Loucy (cell line): ENCODE measurements around the gene ZC3HAV1L.

Source experiments
- H2AFZ ChIP-seq: fragments of 200-600 bp; sonication (generic); 2 replicates; pipeline ENCODE4 v1.6.0; 2016; ENCODE audit warnings: antibody characterized with exemption, mild to moderate bottlenecking, low read length, moderate library complexity
- H3F3A ChIP-seq: fragments of 200-600 bp; 2 replicates; pipeline ENCODE4 v1.6.0; 2016; ENCODE audit warnings: antibody characterized with exemption, low read depth, mild to moderate bottlenecking
- H3K27me3 ChIP-seq: fragments of 200-600 bp; sonication (generic); 2 replicates; pipeline ENCODE4 v1.6.1; 2014; ENCODE audit warnings: low read length, mild to moderate bottlenecking; ENCODE audit not compliant: insufficient read depth, poor library complexity, severe bottlenecking
- H3K36me3 ChIP-seq: fragments of 200-600 bp; sonication (generic); 2 replicates; pipeline ENCODE4 v1.6.1; 2016; ENCODE audit warnings: low read length; ENCODE audit not compliant: insufficient read depth
- H3K4me1 ChIP-seq: fragments of 200-600 bp; sonication (generic); 2 replicates; pipeline ENCODE4 v1.5.1; 2014; ENCODE audit warnings: low read length, mild to moderate bottlenecking; ENCODE audit not compliant: insufficient read depth, poor library complexity, severe bottlenecking
- H3K4me2 ChIP-seq: fragments of 200-600 bp; sonication (generic); 2 replicates; pipeline ENCODE4 v1.6.0; 2014; ENCODE audit warnings: antibody characterized with exemption, low read length, low read depth, mild to moderate bottlenecking; ENCODE audit not compliant: poor library complexity, severe bottlenecking
- H3K4me3 ChIP-seq: fragments of 200-600 bp; sonication (generic); 2 replicates; pipeline ENCODE4 v1.5.1; 2014; ENCODE audit warnings: low read length, mild to moderate bottlenecking, mixed read lengths; ENCODE audit not compliant: poor library complexity, severe bottlenecking
- H3K79me2 ChIP-seq: fragments of 200-600 bp; sonication (generic); 2 replicates; pipeline ENCODE4 v1.6.1; 2014; ENCODE audit warnings: low read length; ENCODE audit not compliant: insufficient read depth
- H3K9ac ChIP-seq: fragments of 200-600 bp; sonication (generic); 2 replicates; pipeline ENCODE4 v1.6.0; 2014; ENCODE audit warnings: mild to moderate bottlenecking, low read depth, low read length, moderate library complexity; ENCODE audit not compliant: poor library complexity, severe bottlenecking
- H3K9me2 ChIP-seq: fragments of 200-600 bp; sonication (generic); replicated peaks from 2 replicates; pipeline ENCODE4 v1.6.1; 2016; ENCODE audit warnings: low read depth, low read length, mixed read lengths
- H3K9me3 ChIP-seq: fragments of 200-600 bp; sonication (generic); 2 replicates; pipeline ENCODE4 v1.6.1; 2014; ENCODE audit warnings: mild to moderate bottlenecking, antibody characterized with exemption, low read length, low read depth; ENCODE audit not compliant: insufficient read depth
- H4K20me1 ChIP-seq: fragments of 200-600 bp; sonication (generic); 2 replicates; pipeline ENCODE4 v1.6.0; 2014; ENCODE audit warnings: antibody characterized with exemption, low read length, mild to moderate bottlenecking; ENCODE audit not compliant: insufficient read depth, poor library complexity, severe bottlenecking
- CTCF ChIP-seq: fragments of 200-600 bp; sonication (generic); conservative IDR thresholded peaks from 2 replicates; pipeline ENCODE4 v1.5.1; 2014; ENCODE audit warnings: mild to moderate bottlenecking, antibody characterized with exemption, low read length
- EZH2phosphoT487 ChIP-seq: fragments of 200-600 bp; IDR thresholded peaks from 2 replicates; pipeline ENCODE4 v1.6.1; 2018; ENCODE audit warnings: antibody characterized with exemption, mild to moderate bottlenecking, moderate library complexity, borderline replicate concordance

The ZC3HAV1L gene

DNA sequence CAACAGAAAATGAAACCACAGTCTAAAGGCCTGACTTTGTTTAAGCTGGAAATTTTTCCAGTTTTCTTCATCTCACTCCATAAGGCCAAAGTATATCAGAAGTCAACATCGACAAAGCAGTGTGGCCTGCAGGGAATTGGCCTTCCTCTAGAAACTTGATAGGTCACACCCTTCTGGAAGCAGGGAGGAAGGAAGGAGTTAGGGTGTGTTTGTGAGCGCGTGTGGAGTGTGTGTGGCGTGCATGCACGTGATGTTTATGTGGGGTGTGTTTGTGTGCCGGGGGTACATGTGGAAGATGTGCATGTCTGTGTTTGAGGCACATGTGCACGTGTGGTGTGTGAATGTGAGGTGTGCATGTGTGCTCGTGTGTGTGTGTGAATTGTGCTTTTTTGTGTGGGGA is 45.1 kb upstream of the ZC3HAV1L start:
- peaks cover 63% of the 10 kb centered on the region for H3K79me2 ChIP-seq
- no peaks in the 10 kb centered on the region for H3K9me3 ChIP-seq
- no peaks in the 10 kb centered on the region for H3K4me1 ChIP-seq
- H3K4me2 ChIP-seq = no peak overlapping the region
- peaks cover 99% of the 10 kb centered on the region for H3K36me3 ChIP-seq
- no peak overlapping the region for H3K4me3 ChIP-seq
- H3K9ac ChIP-seq = no peak overlapping the region
- no peaks in the 10 kb centered on the region for H3K27me3 ChIP-seq
- 0 out of 2 replicates have a peak, but pooled peaks cover 3% of the 10 kb centered on the region for H3F3A ChIP-seq
- H3K9me2 ChIP-seq = no peaks in the 10 kb centered on the region
- no peak for TF ChIP-seq EZH2phosphoT487
- TF ChIP-seq CTCF = no peak
- no peak overlapping the region for H2AFZ ChIP-seq
- peaks cover 67% of the 10 kb centered on the region for H4K20me1 ChIP-seq

DNA sequence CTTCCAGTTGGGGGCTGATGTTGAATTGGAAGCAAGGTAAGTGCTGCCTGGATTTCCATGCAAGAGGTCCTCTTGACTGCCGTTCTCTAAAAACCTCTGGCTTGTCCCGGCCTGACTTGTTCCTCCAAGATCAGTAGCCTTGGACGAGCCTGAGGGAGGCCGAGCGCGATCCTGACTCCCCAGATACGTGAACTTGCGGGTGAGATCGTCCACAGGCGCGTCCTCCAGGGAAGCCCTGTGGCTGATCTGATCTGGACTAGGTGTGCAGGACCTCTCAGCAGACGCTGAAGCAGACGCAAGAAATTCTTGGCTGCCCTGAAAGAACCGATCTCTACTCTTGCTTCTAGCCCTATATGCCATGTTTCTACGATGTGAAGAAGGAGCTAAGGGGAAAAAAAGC is 44.0 kb upstream of the ZC3HAV1L start:
- Histone ChIP-seq H3F3A (0 out of 2 replicates have a peak, but pooled peaks cover 6% of the 10 kb centered on the region), H3K4me3 (no peak overlapping the region), H3K4me2 (no peak overlapping the region), H3K9me2 (no peaks in the 10 kb centered on the region), H2AFZ (no peak overlapping the region), H3K4me1 (no peaks in the 10 kb centered on the region), H3K79me2 (peaks cover 53% of the 10 kb centered on the region), H4K20me1 (peaks cover 66% of the 10 kb centered on the region), H3K9ac (no peak overlapping the region), H3K36me3 (peaks cover 98% of the 10 kb centered on the region), H3K27me3 (no peaks in the 10 kb centered on the region), H3K9me3 (no peaks in the 10 kb centered on the region)
- TF ChIP-seq EZH2phosphoT487 (no peak), CTCF (no peak)

- Histone ChIP-seq H3K36me3 (peaks cover 94% of the 10 kb centered on the region), H3K4me1 (no peaks in the 10 kb centered on the region), H3F3A (0 out of 2 replicates have a peak, but pooled peaks cover 6% of the 10 kb centered on the region), H3K4me2 (no peak overlapping the region), H2AFZ (no peak overlapping the region), H3K9me2 (no peaks in the 10 kb centered on the region), H3K9ac (no peak overlapping the region), H3K27me3 (no peaks in the 10 kb centered on the region), H3K4me3 (no peak overlapping the region), H4K20me1 (peaks cover 69% of the 10 kb centered on the region), H3K9me3 (no peaks in the 10 kb centered on the region), H3K79me2 (peaks cover 43% of the 10 kb centered on the region)
- TF ChIP-seq EZH2phosphoT487 (no peak), CTCF (no peak)
Observed at GRCh38 chr7:139078911-139079310, 43.1 kb upstream of the ZC3HAV1L start.
